ENCODE measurements around the gene MT2A.
"Not testable (repeated sequence)": the region's sequence is repeated elsewhere in the genome, so short reads cannot be mapped to it uniquely, and the experiment has no call there.

The MT2A gene

GRCh38 chr16:56576585-56577299, 31.6 kb upstream of the MT2A start:
- no peaks in the 10 kb centered on the region for H3K36me3 ChIP-seq (ENCODE audit: control insufficient read depth, insufficient read depth, low read length)
- no peak overlapping the region for H3K27ac ChIP-seq
- TF ChIP-seq CTCF (IDR thresholded peaks at IDR 0.05), result peak; percentile 42
- no peak overlapping the region for H3K4me3 ChIP-seq (ENCODE audit: low read depth, low read length)
- H2AFZ ChIP-seq, result peak overlapping the region; percentile 33
- no peaks in the 10 kb centered on the region for H3K79me2 ChIP-seq
- H3K27me3 ChIP-seq (ENCODE audit: control insufficient read depth, insufficient read depth, low read length), result no peaks in the 10 kb centered on the region
- H3K4me2 ChIP-seq (ENCODE audit: low read length), result no peak overlapping the region
- no peak overlapping the region for H3K9ac ChIP-seq
- H3K9me3 ChIP-seq (ENCODE audit: control insufficient read depth, low read length), result no peaks in the 10 kb centered on the region
- no peaks in the 10 kb centered on the region for H3K4me1 ChIP-seq

- peak overlapping the region; percentile 33 for H2AFZ ChIP-seq
- H3K4me2 ChIP-seq (ENCODE audit: low read length), result no peak overlapping the region
- no peak overlapping the region for H3K9ac ChIP-seq
- no peaks in the 10 kb centered on the region for H3K79me2 ChIP-seq
- no peak overlapping the region for H3K27ac ChIP-seq
- no peaks in the 10 kb centered on the region for H3K9me3 ChIP-seq (ENCODE audit: control insufficient read depth, low read length)
- TF ChIP-seq CTCF (IDR thresholded peaks at IDR 0.05), result no peak
- no peak overlapping the region for H3K4me3 ChIP-seq (ENCODE audit: low read depth, low read length)
- H3K27me3 ChIP-seq (ENCODE audit: control insufficient read depth, insufficient read depth, low read length), result no peaks in the 10 kb centered on the region
- no peaks in the 10 kb centered on the region for H3K36me3 ChIP-seq (ENCODE audit: control insufficient read depth, insufficient read depth, low read length)
- H3K4me1 ChIP-seq, result no peaks in the 10 kb centered on the region
Measured at GRCh38 chr16:56577300-56577625, 31.1 kb upstream of the MT2A start.

GRCh38 chr16:56580391-56581048, 27.9 kb upstream of the MT2A start:
- no peak overlapping the region for H3K27ac ChIP-seq

GRCh38 chr16:56582911-56583310, 25.5 kb upstream of the MT2A start:
- H3K27ac ChIP-seq, H3K4me1 ChIP-seq: not testable (repeated sequence)

More at GRCh38 chr16:56580391-56581048, 27.9 kb upstream of the MT2A start:
- no peak for TF ChIP-seq CTCF (IDR thresholded peaks at IDR 0.05)
- Histone ChIP-seq H3K79me2 (no peaks in the 10 kb centered on the region), H3K27me3 (ENCODE audit: control insufficient read depth, insufficient read depth, low read length) (no peaks in the 10 kb centered on the region), H3K4me2 (ENCODE audit: low read length) (no peak overlapping the region), H3K9ac (no peak overlapping the region), H2AFZ (no peak overlapping the region), H3K9me3 (ENCODE audit: control insufficient read depth, low read length) (no peaks in the 10 kb centered on the region), H3K4me1 (no peaks in the 10 kb centered on the region), H3K4me3 (ENCODE audit: low read depth, low read length) (no peak overlapping the region), H3K36me3 (ENCODE audit: control insufficient read depth, insufficient read depth, low read length) (no peaks in the 10 kb centered on the region)

GRCh38 chr16:56583351-56584168, 24.8 kb upstream of the MT2A start:
- Histone ChIP-seq H2AFZ (no peak overlapping the region), H3K4me1 (no peaks in the 10 kb centered on the region), H3K4me3 (ENCODE audit: low read depth, low read length) (no peak overlapping the region), H3K27me3 (ENCODE audit: control insufficient read depth, insufficient read depth, low read length) (no peaks in the 10 kb centered on the region), H3K4me2 (ENCODE audit: low read length) (no peak overlapping the region), H3K9ac (no peak overlapping the region), H3K36me3 (ENCODE audit: control insufficient read depth, insufficient read depth, low read length) (no peaks in the 10 kb centered on the region), H3K79me2 (no peaks in the 10 kb centered on the region), H3K27ac (no peak overlapping the region), H3K9me3 (ENCODE audit: control insufficient read depth, low read length) (no peaks in the 10 kb centered on the region)
- TF ChIP-seq CTCF (IDR thresholded peaks at IDR 0.05), result no peak

More at GRCh38 chr16:56582911-56583310, 25.5 kb upstream of the MT2A start:
- not testable (repeated sequence) for H3K9me3 ChIP-seq (ENCODE audit: control insufficient read depth, low read length); H2AFZ ChIP-seq; H3K4me3 ChIP-seq (ENCODE audit: low read depth, low read length); H3K27me3 ChIP-seq (ENCODE audit: control insufficient read depth, insufficient read depth, low read length); H3K79me2 ChIP-seq; H3K36me3 ChIP-seq (ENCODE audit: control insufficient read depth, insufficient read depth, low read length); H3K4me2 ChIP-seq (ENCODE audit: low read length); H3K9ac ChIP-seq

All from parathyroid adenoma (tissue), 2 donors.